Measurements from ENCODE around the gene FAM193A. TPM values are rescaled to one million over a fixed set of nuclear protein-coding genes. Genes with fewer than 3 reads are reported as not detected.
"Not testable (repeated sequence)": the region's sequence is repeated elsewhere in the genome, so short reads cannot be mapped to it uniquely, and the experiment has no call there.

FAM193A gene
- total RNA-seq, 4 donors from 2014 or later = 9.8 to 18.7 (median 16.4) TPM

GRCh38 chr4:2757426-2757825, 221.0 kb downstream of the FAM193A start:
- intact Hi-C loops (cut with DNase I) = no loop called here
- 100% methylated on average over 1 of the region's 3 CpGs for WGBS, 2 donors
- H3K4me3 ChIP-seq = no peak overlapping the region
- no peak for DNase-seq
- no peaks in the 10 kb centered on the region for H3K9me3 ChIP-seq
- H3K27me3 ChIP-seq = no peaks in the 10 kb centered on the region
- H3K4me1 ChIP-seq = peaks cover 20 to 58% (median 31%) of the 10 kb centered on the region in 3 donors
- no peak overlapping the region for H3K27ac ChIP-seq
- TF ChIP-seq POLR2A (IDR thresholded peaks at IDR 0.05) (no peak), CTCF (IDR thresholded peaks at IDR 0.05) (no peak)
- H3K36me3 ChIP-seq = peaks cover 0 to 8% (median 0%) of the 10 kb centered on the region in 3 donors

DNA sequence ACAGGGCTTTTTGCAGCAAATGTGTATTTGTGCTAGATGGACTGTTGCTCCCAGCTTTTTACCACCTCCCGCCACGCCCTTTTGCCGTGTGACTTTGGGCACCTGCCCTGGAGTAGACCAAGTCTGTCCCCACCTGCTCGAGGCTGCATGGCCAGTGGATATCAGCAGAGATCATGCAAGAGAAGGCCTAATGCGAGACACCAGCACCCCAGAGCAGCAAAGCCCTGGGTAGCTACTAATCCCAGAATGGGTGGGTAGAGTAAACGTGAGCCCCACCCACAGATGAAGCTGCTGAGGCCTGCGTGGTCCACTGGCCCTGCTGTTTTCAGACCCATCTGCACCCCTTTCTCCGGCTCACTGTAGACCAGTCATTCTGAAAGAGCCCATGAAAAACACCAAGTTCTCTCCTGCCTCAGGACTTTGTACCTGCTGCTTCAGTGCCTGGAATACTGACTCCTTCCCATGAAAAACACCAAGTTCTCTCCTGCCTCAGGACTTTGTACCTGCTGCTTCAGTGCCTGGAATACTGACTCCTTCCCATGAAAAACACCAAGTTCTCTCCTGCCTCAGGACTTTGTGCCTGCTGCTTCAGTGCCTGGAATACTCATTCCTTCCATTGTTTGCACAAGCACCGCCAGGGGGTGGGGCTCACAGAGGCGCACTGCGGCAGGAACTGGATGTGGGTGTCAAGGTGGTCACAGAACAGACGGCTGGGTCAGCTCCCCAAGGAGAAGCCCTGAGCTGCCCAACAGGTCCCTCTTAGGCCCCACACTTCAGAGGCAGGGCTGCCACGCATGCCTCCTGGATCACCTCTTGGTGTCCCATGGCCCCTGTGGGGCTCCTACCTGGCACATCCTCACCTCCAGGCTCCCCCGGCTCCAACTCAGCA, 224.8 kb downstream of the FAM193A start:
- H3K4me3 ChIP-seq = no peak overlapping the region
- DNase-seq = no peak
- no peaks in the 10 kb centered on the region for H3K27me3 ChIP-seq
- peaks cover 4 to 43% (median 18%) of the 10 kb centered on the region in 3 donors for H3K4me1 ChIP-seq
- WGBS, 2 donors = 36 to 90% methylated on average over 2 to 7 of the region's 14 CpGs
- TF ChIP-seq CTCF (IDR thresholded peaks at IDR 0.05) (peak in 2 of 6 experiments; percentile 9 to 38), POLR2A (IDR thresholded peaks at IDR 0.05) (no peak)
- H3K9me3 ChIP-seq = no peaks in the 10 kb centered on the region
- H3K36me3 ChIP-seq = no peaks in the 10 kb centered on the region
- intact Hi-C loops (cut with DNase I) = loop anchor here (5.0 to 10.0 kb wide), 3 partner anchors 74 to 274 kb away; no protein-coding TSS in a partner anchor
- H3K27ac ChIP-seq = peak overlapping the region in 1 of 4 donors; percentile 13

DNA sequence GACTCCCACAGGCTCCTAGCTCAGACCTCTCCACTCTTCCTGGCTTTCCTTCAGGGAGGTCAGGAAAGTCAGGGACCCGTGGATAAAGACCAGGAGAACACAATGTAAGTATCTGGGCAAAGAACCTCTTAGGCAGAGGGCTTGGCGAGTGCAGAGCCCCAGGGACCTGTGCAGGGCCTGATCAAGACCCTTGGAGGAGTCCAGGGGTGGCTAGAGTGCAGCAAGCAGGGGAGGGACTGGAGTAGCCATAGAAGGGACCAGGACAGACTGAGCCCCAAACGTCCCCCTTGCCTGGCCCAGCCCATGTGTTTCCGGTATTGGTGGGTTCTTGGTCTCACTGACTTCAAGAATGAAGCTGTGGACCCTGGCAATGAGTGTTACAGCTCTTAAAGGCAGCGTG, 225.6 kb downstream of the FAM193A start:
- 66 to 83% methylated on average over 3 to 5 of the region's 5 CpGs for WGBS, 2 donors
- peak overlapping the region in 1 of 4 donors; percentile 13 for H3K27ac ChIP-seq

DNA sequence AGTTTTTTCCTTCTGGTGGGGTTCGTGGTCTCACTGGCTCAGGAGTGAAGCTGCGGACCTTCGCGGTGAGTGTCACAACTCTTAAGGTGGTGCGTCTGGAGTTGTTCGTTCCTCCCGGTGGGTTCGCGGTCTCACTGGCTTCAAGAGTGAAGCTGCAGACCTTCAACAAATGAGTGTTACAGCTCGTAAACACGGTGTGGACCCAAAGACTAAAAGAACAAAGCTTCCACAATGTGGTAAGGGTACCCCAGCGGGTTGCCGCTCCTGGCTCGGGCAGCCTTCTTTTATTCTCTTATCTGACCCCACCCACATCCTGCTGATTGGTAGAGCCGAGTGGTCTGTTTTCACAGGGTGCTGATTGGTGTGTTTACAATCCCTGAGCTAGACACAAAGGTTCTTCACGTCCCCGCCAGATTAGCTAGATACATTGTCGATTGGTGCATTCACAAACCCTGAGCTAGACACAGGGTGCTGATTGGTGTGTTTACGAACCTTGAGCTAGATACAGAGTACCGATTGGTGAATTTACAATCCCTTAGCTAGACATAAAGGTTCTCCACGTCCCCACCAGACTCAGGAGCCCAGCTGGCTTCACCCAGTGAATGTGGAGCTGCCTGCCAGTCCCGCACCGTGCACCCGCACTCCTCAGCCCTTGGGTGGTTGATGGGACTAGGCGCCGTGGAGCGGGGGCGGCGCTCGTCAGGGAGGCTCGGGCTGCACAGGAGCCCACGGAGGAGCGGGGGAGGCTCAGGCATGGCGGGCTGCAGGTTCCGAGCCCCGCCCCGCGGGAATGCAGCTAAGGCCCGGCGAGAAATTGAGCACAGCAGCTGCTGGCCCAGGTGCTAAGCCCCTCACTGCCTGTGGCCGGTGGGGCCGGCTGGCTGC, 226.3 kb downstream of the FAM193A start:
- DNase-seq, H3K9me3 ChIP-seq, H3K27me3 ChIP-seq, H3K27ac ChIP-seq, H3K4me3 ChIP-seq, H3K36me3 ChIP-seq: not testable (repeated sequence)
- intact Hi-C loops (cut with DNase I) = loop anchor here (5.0 to 10.0 kb wide), 3 partner anchors 72 to 272 kb away; no protein-coding TSS in a partner anchor
- H3K4me1 ChIP-seq = peaks cover 0 to 31% (median 12%) of the 10 kb centered on the region in 3 donors
- WGBS, 2 donors = 92 to 93% methylated on average over 10 to 18 of the region's 42 CpGs

More for the DNA sequence above, 225.6 kb downstream of the FAM193A start:
- no peak for TF ChIP-seq CTCF (IDR thresholded peaks at IDR 0.05)
- TF ChIP-seq POLR2A (IDR thresholded peaks at IDR 0.05) = no peak
- no peak overlapping the region for H3K4me3 ChIP-seq
- peaks cover 0 to 35% (median 12%) of the 10 kb centered on the region in 3 donors for H3K4me1 ChIP-seq
- intact Hi-C loops (cut with DNase I) = loop anchor here (5.0 to 10.0 kb wide), 3 partner anchors 73 to 273 kb away; no protein-coding TSS in a partner anchor
- no peak for DNase-seq
- H3K9me3 ChIP-seq = no peaks in the 10 kb centered on the region
- H3K27me3 ChIP-seq = no peaks in the 10 kb centered on the region
- no peaks in the 10 kb centered on the region for H3K36me3 ChIP-seq

DNA sequence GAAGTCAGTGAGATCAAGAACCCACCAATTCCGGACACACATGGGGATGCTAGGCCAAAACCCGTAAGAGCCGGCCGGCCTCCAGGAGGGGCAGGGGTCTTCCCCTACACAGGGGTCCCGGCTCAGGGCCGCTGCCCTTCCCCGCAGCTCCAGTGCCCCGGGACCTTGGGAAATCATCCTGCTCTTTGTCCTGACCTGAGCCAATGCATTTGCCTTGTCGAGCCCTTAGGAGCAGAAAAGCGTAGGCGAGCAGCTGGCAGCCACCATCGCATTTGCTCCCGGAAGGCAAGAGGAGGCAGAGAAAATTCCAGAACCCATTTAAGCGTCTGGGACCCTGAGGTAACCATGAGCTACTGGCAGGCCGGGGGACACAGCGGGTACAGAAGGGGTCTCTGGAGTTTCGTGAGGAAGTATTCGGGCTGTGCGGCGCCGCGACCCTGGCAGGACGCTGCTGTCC, 227.1 kb downstream of the FAM193A start:
- no peak for TF ChIP-seq CTCF (IDR thresholded peaks at IDR 0.05)
- TF ChIP-seq POLR2A (IDR thresholded peaks at IDR 0.05) = no peak
- H3K4me1 ChIP-seq = peaks cover 0 to 31% (median 12%) of the 10 kb centered on the region in 3 donors
- no peaks in the 10 kb centered on the region for H3K36me3 ChIP-seq
- peak overlapping the region; percentile 44 to 79 (median 70) for H3K27ac ChIP-seq
- DNase-seq = no peak
- no peaks in the 10 kb centered on the region for H3K27me3 ChIP-seq
- intact Hi-C loops (cut with DNase I) = loop anchor here (5.0 to 10.0 kb wide), 3 partner anchors 71 to 271 kb away; no protein-coding TSS in a partner anchor
- peak overlapping the region; percentile 45 to 75 (median 53) for H3K4me3 ChIP-seq
- WGBS, 2 donors = 19 to 22% methylated on average over 13 of the region's 23 CpGs
- no peaks in the 10 kb centered on the region for H3K9me3 ChIP-seq
